Stimulated activated CD4-positive, alpha-beta T cell treated with anti-CD3 and anti-CD28 coated beads, Interleukin-12 subunit alpha, Interleukin-12 subunit beta, amount 100 ng/mL, for 4 hours (primary cell): ENCODE data around the gene GAS7.
"Not testable (repeated sequence)": the region's sequence is repeated elsewhere in the genome, so short reads cannot be mapped to it uniquely, and the experiment has no call there.

ENCODE experiments used
- DNase-seq: peaks from one replicate; pipeline ENCODE4 v3.0.0-alpha.2; 2020

Gene GAS7

GRCh38 chr17:10013365-10014112 is 184.9 kb downstream of the GAS7 start:
- DNase-seq = no peak

DNA sequence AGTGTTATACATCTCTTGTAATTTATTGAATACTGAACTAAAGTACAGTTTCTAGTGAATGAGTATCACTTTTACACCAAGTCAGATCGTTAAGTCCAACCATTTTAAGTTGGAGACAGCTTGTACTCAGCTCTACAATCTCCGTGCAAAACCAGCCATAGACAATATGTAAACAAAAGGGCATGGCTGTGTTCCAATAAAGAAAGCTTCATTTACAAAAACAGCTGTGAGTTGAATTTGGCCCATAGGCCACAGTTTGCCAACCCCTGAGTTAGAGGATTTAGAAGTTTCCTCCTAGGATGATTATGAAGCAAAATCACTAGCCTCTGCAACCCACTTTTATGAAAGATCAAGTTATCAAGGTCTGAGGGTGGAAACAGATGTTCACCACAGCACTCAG is 187.7 kb downstream of the GAS7 start:
- DNase-seq = no peak

GRCh38 chr17:10003705-10004104 is 194.7 kb downstream of the GAS7 start:
- no peak for DNase-seq

DNA sequence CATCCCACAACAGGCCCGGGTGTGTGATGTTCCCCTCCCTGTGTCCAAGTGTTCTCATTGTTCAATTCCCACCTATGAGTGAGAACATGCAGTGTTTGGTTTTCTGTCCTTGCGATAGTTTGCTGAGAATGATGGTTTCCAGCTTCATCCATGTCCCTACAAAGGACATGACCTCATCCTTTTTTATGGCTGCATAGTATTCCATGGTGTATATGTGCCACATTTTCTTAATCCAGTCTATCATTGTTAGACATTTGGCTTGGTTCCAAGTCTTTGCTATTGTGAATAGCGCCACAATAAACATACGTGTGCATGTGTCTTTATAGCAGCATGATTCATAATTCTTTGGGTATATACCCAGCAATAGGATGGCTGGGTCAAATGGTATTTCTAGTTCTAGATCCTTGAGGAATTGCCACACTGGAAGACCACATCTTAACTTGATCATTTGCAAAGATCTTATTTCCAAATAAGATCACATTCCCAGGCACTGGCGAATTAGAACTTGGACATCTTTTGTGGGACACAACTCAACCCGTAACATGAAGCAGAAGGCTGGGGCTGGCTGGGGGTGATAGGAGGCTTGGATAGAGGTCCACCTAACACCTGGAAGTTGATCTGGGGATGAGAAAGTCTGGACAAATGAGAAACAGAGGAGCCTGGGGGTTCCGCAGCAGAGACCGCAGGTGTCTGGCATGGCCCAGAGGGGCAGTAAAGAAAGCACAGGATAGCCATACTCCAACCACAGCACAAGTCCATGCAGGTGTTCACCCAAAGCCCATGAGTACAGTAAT is 195.6 kb downstream of the GAS7 start:
- not testable (repeated sequence) for DNase-seq

GRCh38 chr17:10001306-10001873 is 197.0 kb downstream of the GAS7 start:
- no peak for DNase-seq

DNA sequence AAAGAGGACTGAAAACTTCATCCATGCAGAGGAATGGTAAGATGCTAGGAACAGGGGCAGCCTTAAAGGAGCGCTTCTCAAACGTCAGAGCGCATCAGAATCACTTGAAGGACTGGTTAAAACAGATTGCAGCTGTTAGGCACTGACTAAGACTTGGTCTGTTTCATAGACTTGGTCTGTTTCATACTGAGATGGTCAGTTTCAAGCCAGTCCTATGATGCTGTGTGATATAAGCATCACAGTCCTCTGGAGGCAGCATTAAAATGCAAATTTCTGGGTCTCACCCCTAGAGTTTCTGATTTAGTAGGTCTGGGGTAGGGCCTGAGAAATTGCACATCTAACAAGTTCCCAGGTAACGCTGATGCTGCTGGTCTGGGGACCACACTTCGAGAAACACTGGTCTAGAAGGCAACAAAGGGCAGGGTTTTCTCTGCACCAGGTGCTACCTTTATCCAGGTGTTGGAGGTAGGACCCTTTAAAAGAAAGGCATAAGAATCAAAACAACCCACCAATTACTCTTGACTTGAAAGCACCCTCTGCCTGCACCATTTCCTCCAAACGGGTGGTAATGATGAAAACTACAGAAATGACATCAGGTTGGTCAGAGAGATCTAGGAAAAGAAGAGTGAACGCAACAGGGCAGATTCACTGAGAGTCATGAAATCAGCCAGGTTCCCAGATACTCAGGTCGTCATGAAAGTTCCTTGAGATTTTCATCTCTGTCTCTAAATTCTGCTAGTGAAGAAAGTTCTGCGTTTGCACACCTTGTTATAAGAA is 198.3 kb downstream of the GAS7 start:
- DNase-seq = no peak

DNA sequence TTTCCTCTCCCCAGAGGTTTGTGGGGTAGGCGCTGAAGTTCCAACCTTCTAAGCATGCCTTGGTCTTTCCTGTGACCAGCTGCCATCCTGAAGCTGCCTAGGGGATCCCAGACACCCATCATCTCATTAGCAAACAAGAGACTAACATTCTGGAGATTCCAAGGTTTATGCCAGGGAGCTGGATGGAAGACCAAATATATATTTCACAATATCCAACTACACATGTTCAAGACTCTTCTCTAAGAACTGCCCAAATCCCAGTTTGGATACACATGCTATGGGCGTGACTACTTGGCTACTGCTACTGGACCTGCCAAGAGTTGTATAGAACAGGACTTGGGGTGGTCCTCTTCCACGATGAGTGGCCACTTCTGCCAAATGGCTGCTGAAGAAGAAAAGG is 200.3 kb downstream of the GAS7 start:
- no peak for DNase-seq

DNA sequence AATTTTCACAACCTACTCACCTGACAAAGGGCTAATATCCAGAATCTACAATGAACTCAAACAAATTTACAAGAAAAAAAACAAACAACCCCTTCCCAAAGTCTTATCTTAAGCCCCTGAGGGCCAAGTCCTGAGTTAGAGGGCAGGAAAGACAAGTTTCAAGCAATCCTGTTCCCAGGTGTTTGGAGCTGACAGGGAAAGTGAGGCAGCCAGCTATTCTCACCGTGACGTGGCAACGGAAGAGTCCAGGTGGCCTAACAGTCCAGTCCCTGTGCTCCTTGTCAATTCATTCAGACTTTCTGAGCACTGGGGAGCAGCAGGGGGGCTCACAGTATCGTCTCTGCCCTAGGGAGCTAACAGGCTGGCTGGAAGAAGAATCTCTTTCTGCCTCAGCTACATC is 203.6 kb downstream of the GAS7 start:
- no peak for DNase-seq

DNA sequence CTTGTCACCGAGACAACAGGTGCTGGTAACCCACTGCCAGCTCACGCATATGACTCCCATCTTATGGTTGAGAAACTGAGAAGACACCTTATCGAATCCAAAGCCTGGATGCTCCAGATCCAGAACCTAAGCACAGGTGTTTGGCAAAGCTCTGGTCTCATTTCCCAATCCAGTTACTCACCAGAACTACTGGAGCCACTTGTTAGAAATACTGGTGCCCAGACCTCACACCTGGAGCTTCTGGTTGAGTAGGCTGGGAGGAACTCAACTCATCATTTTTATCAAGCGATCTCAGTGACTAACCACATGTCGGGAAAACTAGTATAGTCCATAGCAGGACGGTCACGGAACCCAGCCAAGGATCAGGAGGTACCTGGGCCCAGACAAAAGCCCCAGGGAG is 206.6 kb downstream of the GAS7 start:
- no peak for DNase-seq

GRCh38 chr17:9991351-9991750 is 207.1 kb downstream of the GAS7 start:
- DNase-seq = no peak

DNA sequence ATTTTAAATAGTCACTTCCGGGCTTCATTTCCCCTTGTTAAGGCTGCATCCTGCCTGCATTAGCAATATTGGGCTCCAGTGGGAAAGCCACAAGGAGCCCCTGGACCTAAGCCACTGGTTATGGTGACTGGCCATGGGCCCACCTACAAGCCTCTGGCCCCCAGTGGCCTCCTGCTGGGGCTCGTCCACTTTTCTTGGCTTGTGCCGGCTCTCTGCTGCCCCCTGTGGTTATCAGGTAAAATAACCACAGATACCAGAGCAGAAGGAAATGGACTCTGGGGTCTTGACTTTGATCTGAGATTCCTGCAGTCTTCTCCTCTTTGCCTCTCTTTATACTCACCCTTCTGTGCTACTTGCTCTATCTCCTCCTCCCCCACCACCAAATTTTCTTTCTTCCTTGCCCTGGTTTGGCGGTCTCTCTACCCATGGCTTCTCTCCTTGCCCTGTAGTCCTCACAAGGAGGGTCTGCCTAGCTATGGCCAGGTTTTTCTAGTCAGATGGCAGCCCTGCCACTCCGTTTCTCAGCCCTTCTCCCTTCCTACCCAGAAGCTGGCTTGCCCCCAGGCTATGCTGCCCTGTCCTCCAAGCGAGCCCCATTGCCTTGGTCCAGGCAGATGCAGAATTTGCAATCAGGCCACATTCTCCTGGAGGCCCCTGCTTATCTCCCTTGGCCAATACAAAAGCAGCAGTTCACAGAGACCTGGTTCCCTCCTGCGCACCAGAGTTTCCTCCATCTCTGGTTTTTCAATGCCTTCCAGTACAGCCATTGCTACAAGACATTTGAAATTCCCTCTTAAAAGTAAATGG is 210.4 kb downstream of the GAS7 start:
- peak; percentile 2 for DNase-seq

DNA sequence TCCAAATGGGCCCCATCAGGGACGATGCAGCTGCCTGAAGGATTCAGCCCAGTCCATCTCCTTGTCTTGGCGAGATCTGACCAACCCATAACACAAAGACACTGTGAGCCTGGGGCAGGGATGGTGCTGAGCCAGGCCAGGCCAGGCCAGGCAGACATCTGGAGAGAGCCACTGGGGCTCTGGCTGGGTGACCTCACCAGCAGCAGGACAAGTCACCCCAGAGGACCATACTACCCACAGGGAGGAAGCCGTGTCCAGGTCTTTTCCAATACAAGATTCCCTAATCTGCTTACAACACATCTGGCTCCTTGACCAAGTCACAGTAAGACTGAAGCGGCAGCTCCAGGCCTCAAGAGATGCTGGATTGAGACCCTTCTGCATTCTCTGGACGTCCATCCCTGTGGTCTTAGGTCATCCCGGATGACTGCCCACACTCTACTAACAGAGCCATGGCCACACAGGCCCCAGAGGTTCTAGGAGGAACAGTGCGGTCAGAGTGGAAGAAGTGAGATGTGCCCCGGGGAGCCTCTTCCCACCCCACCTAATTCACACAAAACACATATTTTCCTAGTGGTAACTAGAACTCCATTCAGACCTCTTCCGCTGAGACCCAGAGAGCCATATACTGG is 211.5 kb downstream of the GAS7 start:
- DNase-seq = no peak

DNA sequence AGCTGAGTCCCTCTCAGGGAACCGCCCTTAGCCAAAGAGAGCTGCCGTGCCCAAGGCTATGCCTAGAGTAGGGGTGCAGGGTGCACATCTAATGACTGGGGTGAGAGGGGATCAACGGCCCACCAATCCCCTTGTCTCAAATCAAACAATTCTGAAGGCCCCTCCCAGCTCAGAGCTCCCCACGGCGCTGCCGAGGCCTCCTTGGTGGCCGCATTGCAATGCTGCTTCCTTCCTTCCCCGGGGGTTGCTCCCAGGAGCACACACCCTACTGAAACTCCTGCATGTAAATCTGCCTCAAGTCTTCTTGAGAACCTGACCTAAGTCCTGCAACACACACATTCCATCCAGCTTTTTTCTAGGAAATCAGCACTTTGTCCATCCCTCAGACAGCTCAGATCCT is 212.8 kb downstream of the GAS7 start:
- no peak for DNase-seq

GRCh38 chr17:9984768-9985167 is 213.6 kb downstream of the GAS7 start:
- DNase-seq = no peak

GRCh38 chr17:9982159-9982558 is 216.2 kb downstream of the GAS7 start:
- no peak for DNase-seq

GRCh38 chr17:9981344-9981915 is 217.0 kb downstream of the GAS7 start:
- no peak for DNase-seq

DNA sequence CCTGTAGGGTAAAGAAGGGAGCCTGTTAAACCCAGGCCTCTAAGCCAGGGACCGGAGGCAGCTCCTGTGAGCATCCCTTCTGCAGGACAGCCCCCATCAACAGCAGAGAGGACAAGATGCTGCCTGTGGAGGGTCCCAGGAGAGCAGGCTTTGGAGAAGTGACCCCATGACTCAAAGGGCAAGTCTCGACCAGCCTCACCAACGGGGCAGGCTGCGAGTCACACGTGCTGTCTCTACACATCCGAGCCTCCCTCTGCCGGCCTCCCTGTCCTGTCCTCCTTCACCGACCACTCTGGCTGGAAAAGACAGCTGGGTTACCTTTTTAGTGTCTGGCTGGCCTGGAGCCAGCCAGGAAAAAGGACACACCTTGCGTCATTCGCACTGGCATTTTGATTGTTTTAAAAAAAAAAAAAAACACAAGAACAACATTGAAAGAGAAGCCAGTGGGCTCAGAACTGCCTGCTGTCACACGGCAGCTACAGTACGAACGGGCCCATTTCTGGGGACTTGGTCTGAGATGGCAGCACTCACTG is 218.9 kb downstream of the GAS7 start:
- DNase-seq = no peak

DNA sequence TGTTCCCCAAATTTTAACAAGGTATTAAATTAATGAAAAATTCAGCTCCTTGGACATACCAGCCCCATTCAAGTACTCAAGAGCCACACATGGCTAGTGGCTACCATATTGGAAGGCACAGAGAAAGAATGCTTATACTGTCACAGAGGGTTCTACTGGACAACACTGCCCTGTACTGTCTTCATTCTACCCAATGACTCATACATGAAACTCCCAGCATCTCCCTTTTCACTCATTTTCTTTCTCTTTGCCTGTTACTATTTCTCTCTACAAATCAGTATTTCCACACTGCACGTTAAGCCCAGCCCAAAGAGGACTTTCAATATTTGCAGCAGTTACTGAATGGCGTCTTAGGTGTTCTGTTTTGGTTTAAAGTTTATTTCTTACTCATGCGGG is 221.2 kb downstream of the GAS7 start:
- DNase-seq = no peak

GRCh38 chr17:9976283-9977179 is 221.9 kb downstream of the GAS7 start:
- no peak for DNase-seq
